Rectal smooth muscle tissue (tissue), 1 donor: Measurements from ENCODE around the gene UNKL.

ENCODE experiments used
- H3K27ac ChIP-seq: one replicate; pipeline ENCODE4 v1.7.0; 2013; ENCODE audit warnings: low read depth, low read length, inconsistent platforms
- H3K27me3 ChIP-seq: one replicate; pipeline ENCODE4 v1.7.0; 2013; ENCODE audit warnings: low read length; ENCODE audit not compliant: control insufficient read depth, insufficient read depth
- H3K36me3 ChIP-seq: one replicate; pipeline ENCODE4 v1.7.0; 2013; ENCODE audit warnings: low read length; ENCODE audit not compliant: control insufficient read depth, insufficient read depth
- H3K4me1 ChIP-seq: one replicate; pipeline ENCODE4 v1.7.0; 2013; ENCODE audit warnings: low read length; ENCODE audit not compliant: control insufficient read depth, insufficient read depth
- H3K4me3 ChIP-seq: one replicate; pipeline ENCODE4 v1.7.0; 2013; ENCODE audit warnings: low read length
- H3K9ac ChIP-seq: one replicate; pipeline ENCODE4 v1.7.0; 2013; ENCODE audit warnings: low read length

Gene UNKL

GRCh38 chr16:1425616-1426370 lies 11.3 kb upstream of the UNKL start:
- Histone ChIP-seq H3K9ac (no peak overlapping the region), H3K27me3 (no peaks in the 10 kb centered on the region), H3K4me1 (no peaks in the 10 kb centered on the region), H3K27ac (no peak overlapping the region), H3K4me3 (no peak overlapping the region), H3K36me3 (no peaks in the 10 kb centered on the region)

DNA sequence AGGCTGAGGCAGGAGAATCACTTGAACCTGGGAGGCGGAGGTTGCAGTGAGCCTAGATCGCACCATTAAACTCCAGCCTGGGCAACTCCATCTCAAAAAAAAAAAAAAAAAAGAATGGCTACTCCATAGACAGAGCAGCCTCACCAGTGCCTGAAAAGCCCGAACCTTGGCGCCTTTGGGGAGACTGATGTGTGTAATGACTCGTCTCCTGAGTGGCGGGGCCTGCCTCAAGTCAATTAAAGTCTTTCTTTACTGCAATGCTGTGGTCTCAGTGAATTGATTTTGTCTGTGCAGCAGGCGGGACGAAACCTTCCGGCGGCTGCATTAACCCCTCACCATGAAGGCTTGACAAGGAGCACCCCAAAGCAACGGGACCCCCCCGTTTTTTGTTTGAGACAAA lies 9.5 kb upstream of the UNKL start:
- no peak overlapping the region for H3K9ac ChIP-seq
- peaks cover 7% of the 10 kb centered on the region for H3K4me1 ChIP-seq
- no peaks in the 10 kb centered on the region for H3K27me3 ChIP-seq
- no peaks in the 10 kb centered on the region for H3K36me3 ChIP-seq
- H3K27ac ChIP-seq: no peak overlapping the region
- H3K4me3 ChIP-seq: no peak overlapping the region

DNA sequence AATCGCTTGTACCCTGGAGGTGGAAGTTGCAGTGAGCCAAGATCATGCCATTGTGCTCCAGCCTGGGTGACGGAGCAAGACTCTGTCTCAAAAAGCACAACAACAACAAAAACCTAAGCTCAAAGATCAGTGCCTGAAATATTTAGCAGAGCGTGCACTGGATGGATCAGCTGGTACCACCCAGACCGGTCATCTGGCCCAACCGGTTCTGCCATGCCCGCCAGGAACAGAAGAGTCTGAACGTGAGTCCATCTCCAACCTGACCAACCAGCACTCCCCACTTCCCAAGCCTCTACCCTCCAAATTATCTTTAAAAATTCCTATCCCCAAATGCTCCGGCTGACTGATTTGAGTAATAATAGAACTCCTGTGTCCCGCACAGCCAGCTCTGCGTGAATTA lies 7.6 kb upstream of the UNKL start:
- H3K27me3 ChIP-seq: no peaks in the 10 kb centered on the region
- peak overlapping the region; percentile 90 for H3K27ac ChIP-seq
- H3K36me3 ChIP-seq: no peaks in the 10 kb centered on the region
- H3K4me3 ChIP-seq: no peak overlapping the region
- peaks cover 7% of the 10 kb centered on the region for H3K4me1 ChIP-seq
- H3K9ac ChIP-seq: no peak overlapping the region

DNA sequence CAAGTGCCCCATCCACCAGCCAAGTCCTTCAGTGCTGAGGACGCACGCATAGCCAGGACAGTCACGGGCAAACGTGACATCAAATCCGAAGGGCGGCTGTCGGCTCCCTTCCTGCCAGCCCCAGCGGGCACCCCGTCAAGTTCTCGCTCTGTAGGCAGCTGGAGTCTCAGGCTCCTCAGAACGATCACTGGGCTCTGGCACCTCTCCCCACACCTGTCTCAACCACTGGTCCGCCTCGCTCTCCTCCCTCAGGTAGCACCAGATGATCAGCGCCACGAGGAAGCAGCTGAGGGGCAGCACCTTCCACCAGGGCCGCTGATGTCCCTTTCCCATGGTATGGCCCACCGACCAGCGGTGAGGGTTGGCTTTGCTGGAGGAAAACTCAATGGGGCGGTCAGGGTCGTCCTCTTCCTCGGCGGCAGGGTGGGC lies 5.6 kb upstream of the UNKL start:
- Histone ChIP-seq H3K27ac (peak overlapping the region; percentile 90), H3K36me3 (no peaks in the 10 kb centered on the region), H3K4me3 (peak overlapping the region; percentile 96), H3K27me3 (no peaks in the 10 kb centered on the region), H3K4me1 (peaks cover 7% of the 10 kb centered on the region), H3K9ac (peak overlapping the region; percentile 89)

DNA sequence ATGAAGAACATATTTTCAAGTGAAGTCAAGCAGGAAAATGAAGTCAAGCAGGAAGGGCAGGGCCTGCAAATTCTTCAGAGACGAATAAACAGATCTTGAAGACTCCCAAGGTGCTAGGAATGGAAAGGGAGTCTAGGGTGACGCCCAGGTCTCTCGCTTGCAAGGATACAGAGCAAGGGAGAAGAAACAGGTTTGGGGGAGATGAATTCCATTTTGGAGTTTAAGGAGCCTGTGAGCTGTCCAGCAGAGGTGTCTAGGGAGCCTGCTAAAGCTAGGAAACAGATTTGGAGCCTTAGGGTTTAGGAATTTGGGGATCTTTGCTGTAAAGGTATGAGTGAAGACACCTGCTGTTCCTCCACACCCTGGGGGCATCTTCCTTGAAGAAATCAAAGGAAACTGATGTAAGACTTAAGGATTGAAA lies 2.0 kb upstream of the UNKL start:
- peaks cover 3% of the 10 kb centered on the region for H3K36me3 ChIP-seq
- H3K27ac ChIP-seq: no peak overlapping the region
- no peak overlapping the region for H3K9ac ChIP-seq
- peaks cover 7% of the 10 kb centered on the region for H3K4me1 ChIP-seq
- no peak overlapping the region for H3K4me3 ChIP-seq
- H3K27me3 ChIP-seq: no peaks in the 10 kb centered on the region

DNA sequence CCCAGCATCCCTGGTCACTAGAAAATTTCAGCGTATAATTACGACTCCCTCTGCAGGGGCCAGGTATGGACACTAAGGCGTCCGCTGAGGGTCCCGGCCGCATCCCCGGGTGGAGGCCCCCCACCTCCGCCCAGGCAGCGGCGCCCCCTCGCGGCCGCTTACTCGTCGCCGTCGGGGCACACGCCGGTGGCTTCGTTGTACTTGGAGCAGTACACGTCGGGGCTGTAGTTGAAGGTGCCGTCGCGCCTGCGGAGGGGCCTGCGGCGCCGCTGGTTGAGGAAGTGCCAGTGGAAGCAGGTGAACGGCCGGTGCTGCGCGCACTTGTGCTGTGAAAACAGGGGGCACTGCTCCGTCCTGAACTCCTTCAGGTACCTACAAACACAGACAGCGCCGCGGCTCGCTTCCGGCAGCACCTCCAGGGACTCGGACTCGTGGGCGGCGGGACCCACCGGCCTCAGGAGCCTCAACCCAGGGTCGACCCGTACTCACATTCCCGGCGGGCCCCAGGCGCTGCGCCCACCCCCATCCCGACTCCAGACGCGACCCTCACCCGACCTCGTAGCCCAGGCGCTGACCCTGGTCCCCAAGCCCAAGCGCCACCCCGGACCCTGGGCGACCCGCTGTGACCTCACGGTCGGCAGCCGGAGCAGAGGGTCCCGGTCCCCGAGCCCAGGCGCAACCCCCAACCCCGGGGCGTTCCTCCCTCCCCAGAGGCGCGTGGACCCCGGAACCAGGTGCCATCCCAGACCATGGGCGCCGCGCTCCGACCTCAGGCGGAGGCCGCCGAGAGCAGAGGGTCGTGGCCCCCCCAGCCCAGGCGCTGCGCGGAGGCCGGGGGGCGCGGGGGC lies 596 bp downstream of the UNKL start:
- Histone ChIP-seq H3K9ac (peak overlapping the region; percentile 80), H3K36me3 (peaks cover 9% of the 10 kb centered on the region), H3K27me3 (no peaks in the 10 kb centered on the region), H3K4me3 (peak overlapping the region; percentile 92), H3K4me1 (no peaks in the 10 kb centered on the region), H3K27ac (peak overlapping the region; percentile 70)

DNA sequence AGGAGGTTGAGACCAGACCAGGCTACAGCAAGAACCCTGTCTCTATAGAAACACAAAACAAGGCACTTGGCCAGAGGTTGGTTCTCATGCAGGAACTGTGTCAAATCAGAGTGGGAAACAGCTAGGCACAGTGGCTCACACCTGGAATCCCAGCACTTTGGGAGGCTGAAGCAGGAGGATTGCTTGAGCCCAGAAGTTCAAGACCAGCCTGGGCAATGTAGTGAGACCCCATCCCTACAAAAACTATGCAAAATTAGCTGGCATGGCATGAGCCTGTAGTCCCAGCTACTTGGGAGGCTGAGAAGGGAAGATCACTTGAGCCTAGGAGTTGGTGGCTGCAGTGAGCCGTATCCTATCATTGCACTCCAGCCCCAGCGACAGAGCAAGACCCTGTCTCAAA lies 1.7 kb downstream of the UNKL start:
- Histone ChIP-seq H3K36me3 (peaks cover 9% of the 10 kb centered on the region), H3K4me1 (peaks cover 3% of the 10 kb centered on the region), H3K4me3 (no peak overlapping the region), H3K27me3 (no peaks in the 10 kb centered on the region), H3K9ac (no peak overlapping the region), H3K27ac (no peak overlapping the region)

- peaks cover 9% of the 10 kb centered on the region for H3K36me3 ChIP-seq
- H3K4me1 ChIP-seq: peaks cover 5% of the 10 kb centered on the region
- no peaks in the 10 kb centered on the region for H3K27me3 ChIP-seq
- no peak overlapping the region for H3K9ac ChIP-seq
- H3K4me3 ChIP-seq: peak overlapping the region; percentile 30
- H3K27ac ChIP-seq: no peak overlapping the region
These were observed 6.2 kb downstream of the UNKL start for GRCh38 chr16:1408171-1408837.

DNA sequence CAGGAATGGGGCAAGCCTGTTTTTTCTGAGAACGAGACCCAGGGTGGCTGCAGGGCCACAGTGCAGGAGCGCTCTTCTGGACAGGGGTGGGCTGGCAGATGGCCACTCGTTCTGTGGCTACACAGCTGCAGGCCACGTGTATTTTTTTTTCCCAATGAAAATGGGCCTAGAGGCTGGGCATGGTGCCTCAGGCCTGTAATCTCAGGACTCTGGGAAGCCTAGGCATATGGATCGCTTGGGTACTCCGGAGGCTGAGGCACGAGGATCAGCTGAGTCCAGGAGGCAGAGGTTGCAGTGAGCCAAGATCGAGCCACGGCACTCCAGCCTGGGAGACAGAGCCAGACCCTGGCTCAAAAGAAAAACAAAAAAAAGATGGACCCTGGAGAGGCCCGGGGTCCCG lies 6.8 kb downstream of the UNKL start:
- H3K4me1 ChIP-seq: peaks cover 5% of the 10 kb centered on the region
- peak overlapping the region; percentile 51 for H3K4me3 ChIP-seq
- peak overlapping the region; percentile 32 for H3K27ac ChIP-seq
- H3K27me3 ChIP-seq: no peaks in the 10 kb centered on the region
- H3K36me3 ChIP-seq: peaks cover 8% of the 10 kb centered on the region
- H3K9ac ChIP-seq: no peak overlapping the region

GRCh38 chr16:1403733-1404132 lies 10.8 kb downstream of the UNKL start:
- Histone ChIP-seq H3K27ac (no peak overlapping the region), H3K9ac (no peak overlapping the region), H3K27me3 (no peaks in the 10 kb centered on the region), H3K4me1 (peaks cover 5% of the 10 kb centered on the region), H3K4me3 (no peak overlapping the region), H3K36me3 (peaks cover 17% of the 10 kb centered on the region)

GRCh38 chr16:1403036-1403435 lies 11.5 kb downstream of the UNKL start:
- H3K4me3 ChIP-seq: no peak overlapping the region
- H3K9ac ChIP-seq: no peak overlapping the region
- no peaks in the 10 kb centered on the region for H3K27me3 ChIP-seq
- H3K27ac ChIP-seq: no peak overlapping the region
- peaks cover 19% of the 10 kb centered on the region for H3K36me3 ChIP-seq
- H3K4me1 ChIP-seq: peaks cover 3% of the 10 kb centered on the region

DNA sequence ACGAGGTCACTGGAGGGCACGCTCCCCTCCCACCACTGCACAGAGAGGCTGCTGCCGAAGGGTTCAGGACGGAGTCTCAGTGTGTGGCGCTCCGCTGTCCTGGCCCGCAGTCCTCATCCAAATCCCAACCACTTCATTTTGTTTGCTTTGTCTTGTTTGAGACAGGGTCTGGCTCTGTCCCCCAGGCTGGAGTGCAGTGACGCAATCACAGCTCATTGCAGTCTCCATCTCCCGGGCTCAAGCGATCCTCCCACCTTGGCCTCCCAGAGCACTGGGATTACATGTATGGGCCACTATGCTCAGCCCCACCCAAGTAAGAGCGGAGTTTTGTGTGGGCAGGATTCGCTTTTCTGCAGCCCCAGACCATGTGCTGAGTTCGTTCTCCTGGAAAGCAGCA lies 12.7 kb downstream of the UNKL start:
- no peak overlapping the region for H3K9ac ChIP-seq
- no peak overlapping the region for H3K27ac ChIP-seq
- H3K4me3 ChIP-seq: no peak overlapping the region
- H3K27me3 ChIP-seq: no peaks in the 10 kb centered on the region
- peaks cover 22% of the 10 kb centered on the region for H3K36me3 ChIP-seq
- H3K4me1 ChIP-seq: no peaks in the 10 kb centered on the region
